Endothelial cell of umbilical vein (primary cell): ENCODE results near the gene PRSS57.

Experiments
- FOS ChIP-seq: IDR thresholded peaks from 2 replicates; pipeline ENCODE4 v1.6.1; 2011; ENCODE audit warnings: mild to moderate bottlenecking, low read length, moderate library complexity, borderline replicate concordance; ENCODE audit not compliant: insufficient read depth
- JUN ChIP-seq: IDR thresholded peaks from 2 replicates; pipeline ENCODE4 v1.6.1; 2011; ENCODE audit warnings: borderline replicate concordance, low read depth; ENCODE audit not compliant: insufficient read length, insufficient read depth
- POLR2A ChIP-seq: IDR thresholded peaks from 2 replicates; pipeline ENCODE4 v1.6.1; 2012; ENCODE audit warnings: low read depth, mild to moderate bottlenecking, control low read depth, low read length
- TF ChIP-seq, protein P1 (sequence below), 2 donors: IDR thresholded peaks; 1 replicate in 1 of 2; 2 replicates in 1 of 2; pipeline ENCODE4 v1.5.1; 2011; ENCODE audit warnings: low read length in 2 of 2, mild to moderate bottlenecking in 2 of 2, moderate library complexity in 2 of 2, control low read depth in 1 of 2, inconsistent platforms in 1 of 2, low read depth in 1 of 2; ENCODE audit not compliant: insufficient read depth in 1 of 2; ENCODE audit errors: extremely low read depth in 1 of 2

DNA sequence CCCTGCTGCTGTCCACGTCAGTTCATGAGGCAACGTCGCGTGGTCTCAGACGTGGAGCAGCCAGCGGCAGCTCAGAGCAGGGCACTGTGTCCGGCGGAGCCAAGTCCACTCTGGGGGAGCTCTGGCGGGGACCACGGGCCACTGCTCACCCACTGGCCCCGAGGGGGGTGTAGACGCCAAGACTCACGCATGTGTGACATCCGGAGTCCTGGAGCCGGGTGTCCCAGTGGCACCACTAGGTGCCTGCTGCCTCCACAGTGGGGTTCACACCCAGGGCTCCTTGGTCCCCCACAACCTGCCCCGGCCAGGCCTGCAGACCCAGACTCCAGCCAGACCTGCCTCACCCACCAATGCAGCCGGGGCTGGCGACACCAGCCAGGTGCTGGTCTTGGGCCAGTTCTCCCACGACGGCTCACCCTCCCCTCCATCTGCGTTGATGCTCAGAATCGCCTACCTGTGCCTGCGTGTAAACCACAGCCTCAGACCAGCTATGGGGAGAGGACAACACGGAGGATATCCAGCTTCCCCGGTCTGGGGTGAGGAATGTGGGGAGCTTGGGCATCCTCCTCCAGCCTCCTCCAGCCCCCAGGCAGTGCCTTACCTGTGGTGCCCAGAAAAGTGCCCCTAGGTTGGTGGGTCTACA, 12.5 kb downstream of the PRSS57 start:
- TF ChIP-seq FOS (no peak), POLR2A (no peak), JUN (no peak)
- TF ChIP-seq, protein P1, sequence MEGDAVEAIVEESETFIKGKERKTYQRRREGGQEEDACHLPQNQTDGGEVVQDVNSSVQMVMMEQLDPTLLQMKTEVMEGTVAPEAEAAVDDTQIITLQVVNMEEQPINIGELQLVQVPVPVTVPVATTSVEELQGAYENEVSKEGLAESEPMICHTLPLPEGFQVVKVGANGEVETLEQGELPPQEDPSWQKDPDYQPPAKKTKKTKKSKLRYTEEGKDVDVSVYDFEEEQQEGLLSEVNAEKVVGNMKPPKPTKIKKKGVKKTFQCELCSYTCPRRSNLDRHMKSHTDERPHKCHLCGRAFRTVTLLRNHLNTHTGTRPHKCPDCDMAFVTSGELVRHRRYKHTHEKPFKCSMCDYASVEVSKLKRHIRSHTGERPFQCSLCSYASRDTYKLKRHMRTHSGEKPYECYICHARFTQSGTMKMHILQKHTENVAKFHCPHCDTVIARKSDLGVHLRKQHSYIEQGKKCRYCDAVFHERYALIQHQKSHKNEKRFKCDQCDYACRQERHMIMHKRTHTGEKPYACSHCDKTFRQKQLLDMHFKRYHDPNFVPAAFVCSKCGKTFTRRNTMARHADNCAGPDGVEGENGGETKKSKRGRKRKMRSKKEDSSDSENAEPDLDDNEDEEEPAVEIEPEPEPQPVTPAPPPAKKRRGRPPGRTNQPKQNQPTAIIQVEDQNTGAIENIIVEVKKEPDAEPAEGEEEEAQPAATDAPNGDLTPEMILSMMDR (IDR thresholded peaks at IDR 0.05; ENCODE audit: extremely low read depth in 1 of 2, insufficient read depth in 1 of 2, low read depth in 1 of 2, low read length in 2 of 2): no peak
